GM12878 (cell line): ENCODE results near the gene RBMX. TPM values are rescaled to one million over a fixed set of nuclear protein-coding genes. Genes with fewer than 3 reads are reported as not detected.

Experiments
- CBX5 ChIP-seq: sonication (generic); IDR thresholded peaks from 2 replicates; pipeline ENCODE4 v1.6.1; 2016; ENCODE audit warnings: low read depth, moderate library complexity, mild to moderate bottlenecking, inconsistent platforms
- ESRRA ChIP-seq: IDR thresholded peaks from 2 replicates; pipeline ENCODE4 v1.6.1; 2012; ENCODE audit warnings: mild to moderate bottlenecking, low read length, improper control_type of control experiment
- FOS ChIP-seq: IDR thresholded peaks from 3 replicates; pipeline ENCODE4 v1.6.1; 2011; ENCODE audit warnings: borderline replicate concordance; ENCODE audit not compliant: insufficient read length; ENCODE audit errors: extremely low read depth
- HCFC1 ChIP-seq: fragments of 150-350 bp; IDR thresholded peaks from 2 replicates; pipeline ENCODE4 v1.6.1; 2014; ENCODE audit warnings: low read length
- HDAC6 ChIP-seq: fragments of 200-600 bp; sonication (generic); IDR thresholded peaks from one replicate; pipeline ENCODE4 v1.8.0; 2017; ENCODE audit warnings: antibody characterized with exemption; ENCODE audit not compliant: unreplicated experiment
- IKZF2 ChIP-seq, 2 experiments: fragments of 450-650 bp; IDR thresholded peaks; 2 replicates each; pipeline ENCODE4 v1.6.1; 2017; ENCODE audit warnings: mild to moderate bottlenecking in 2 of 2, moderate library complexity in 2 of 2
- NR2C1 ChIP-seq: fragments of 450-650 bp; IDR thresholded peaks from 2 replicates; pipeline ENCODE4 v1.6.1; 2017; ENCODE audit warnings: antibody characterized with exemption, mild to moderate bottlenecking, moderate library complexity
- SMAD1 ChIP-seq: fragments of 450-650 bp; IDR thresholded peaks from 2 replicates; pipeline ENCODE4 v1.6.1; 2018; ENCODE audit warnings: mild to moderate bottlenecking, low read depth; ENCODE audit not compliant: partially characterized antibody
- SPI1 ChIP-seq: IDR thresholded peaks from 2 replicates; pipeline ENCODE4 v1.6.1; 2011; ENCODE audit warnings: low read depth, mild to moderate bottlenecking, low read length, moderate library complexity, borderline replicate concordance; ENCODE audit not compliant: insufficient read depth
- SREBF1 ChIP-seq: IDR thresholded peaks from 2 replicates; pipeline ENCODE4 v1.6.1; 2012; ENCODE audit warnings: mild to moderate bottlenecking, low read length
- TCF12 ChIP-seq: IDR thresholded peaks from 2 replicates; pipeline ENCODE4 v1.6.1; 2011; ENCODE audit warnings: low read depth, mild to moderate bottlenecking, low read length
- YY1 ChIP-seq: IDR thresholded peaks from 2 replicates; pipeline ENCODE4 v1.6.1; 2011; ENCODE audit warnings: low read depth, mild to moderate bottlenecking, low read length
- ZBED1 ChIP-seq: IDR thresholded peaks from 2 replicates; pipeline ENCODE4 v1.6.1; 2016; ENCODE audit warnings: borderline replicate concordance
- ZNF207 ChIP-seq: fragments of 450-650 bp; IDR thresholded peaks from 2 replicates; pipeline ENCODE4 v1.6.1; 2014; ENCODE audit warnings: antibody characterized with exemption, mild to moderate bottlenecking, borderline replicate concordance
- ZSCAN29 ChIP-seq: fragments of 450-650 bp; IDR thresholded peaks from 2 replicates; pipeline ENCODE4 v1.6.1; 2017; ENCODE audit warnings: mild to moderate bottlenecking, moderate library complexity
- polyA plus RNA-seq, 11 experiments: library from polyadenylated mRNA; depleted of rRNA in 4 of 11; unstranded in 6 of 11; stranded (reverse) in 5 of 11; fragments of >200 nt; fragmentation: Nextera tagmentation in 4 of 11; fragmentation: Illumina TruSeq in 1 of 11; extraction: Ambion mirVana in 4 of 11; extraction: Trizol in 1 of 11; gene quantifications; 1 replicate in 1 of 11; 2 replicates in 10 of 11; pipeline versions ENCODE4 v1.2.1 to v1.2.3, GENCODE V29; 2011 to 2016; ENCODE audit warnings: inconsistent platforms in 2 of 11, missing spikeins in 2 of 11, low read depth in 1 of 11
- total RNA-seq, 4 experiments: library from RNA; depleted of rRNA in 3 of 4; stranded (reverse); fragments of >200 nt in 3 of 4; fragmentation: Illumina TruSeq in 1 of 4; extraction: Trizol in 1 of 4; gene quantifications; 2 replicates each; pipeline versions ENCODE4 v1.2.1 to v1.2.3, GENCODE V29; 2013 to 2021
- TF ChIP-seq, protein P1 (sequence below): fragments of 450-650 bp; IDR thresholded peaks from 2 replicates; pipeline ENCODE4 v1.6.1; 2017; ENCODE audit warnings: mild to moderate bottlenecking, moderate library complexity
- TF ChIP-seq, protein P2 (sequence below): fragments of 450-650 bp; IDR thresholded peaks from 2 replicates; pipeline ENCODE4 v1.6.1; 2018; ENCODE audit warnings: borderline replicate concordance, mild to moderate bottlenecking; ENCODE audit not compliant: partially characterized antibody
- TF ChIP-seq, protein P3 (sequence below): IDR thresholded peaks from 2 replicates; pipeline ENCODE4 v1.6.1; 2012; ENCODE audit warnings: low read depth, low read length, improper control_type of control experiment
- TF ChIP-seq, protein P4 (sequence below): IDR thresholded peaks from 2 replicates; pipeline ENCODE4 v1.6.1; 2011; ENCODE audit warnings: mild to moderate bottlenecking, low read depth, low read length, moderate library complexity; ENCODE audit not compliant: insufficient replicate concordance

RBMX gene
- total and polyA plus RNA-seq, 10 of the 15 experiments (the other 5 are each of a cell fraction or from before 2014, with no cell fraction given) = 252 to 427 (median 288) TPM

DNA sequence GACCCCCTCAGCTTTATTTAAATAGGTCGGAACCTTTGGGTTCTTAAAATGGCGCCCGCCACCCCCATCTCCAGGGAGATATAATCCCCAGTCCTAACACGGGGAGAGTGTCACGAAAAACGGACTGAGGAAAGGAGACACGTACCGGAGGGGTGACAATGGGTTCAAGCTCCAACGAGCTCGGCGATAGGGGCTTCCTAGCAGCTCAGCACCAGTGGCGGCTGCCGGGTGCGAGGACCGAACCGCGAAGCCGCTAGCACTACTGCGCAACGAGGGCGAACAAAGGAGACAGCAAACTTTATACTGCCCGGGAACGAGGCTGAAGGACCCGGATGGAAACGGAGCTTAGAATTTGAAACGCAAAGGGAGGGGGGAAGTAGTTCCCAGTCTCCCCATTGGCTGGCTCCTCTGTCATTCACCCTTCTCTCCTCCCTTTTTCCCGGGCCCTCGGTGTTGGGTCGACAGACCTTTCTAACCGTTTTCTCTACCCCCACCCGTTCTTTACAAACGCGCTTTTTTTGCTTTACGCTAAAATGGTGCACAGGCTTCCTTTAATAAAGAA lies at the start of gene RBMX (continued):
- TF ChIP-seq, protein P1, sequence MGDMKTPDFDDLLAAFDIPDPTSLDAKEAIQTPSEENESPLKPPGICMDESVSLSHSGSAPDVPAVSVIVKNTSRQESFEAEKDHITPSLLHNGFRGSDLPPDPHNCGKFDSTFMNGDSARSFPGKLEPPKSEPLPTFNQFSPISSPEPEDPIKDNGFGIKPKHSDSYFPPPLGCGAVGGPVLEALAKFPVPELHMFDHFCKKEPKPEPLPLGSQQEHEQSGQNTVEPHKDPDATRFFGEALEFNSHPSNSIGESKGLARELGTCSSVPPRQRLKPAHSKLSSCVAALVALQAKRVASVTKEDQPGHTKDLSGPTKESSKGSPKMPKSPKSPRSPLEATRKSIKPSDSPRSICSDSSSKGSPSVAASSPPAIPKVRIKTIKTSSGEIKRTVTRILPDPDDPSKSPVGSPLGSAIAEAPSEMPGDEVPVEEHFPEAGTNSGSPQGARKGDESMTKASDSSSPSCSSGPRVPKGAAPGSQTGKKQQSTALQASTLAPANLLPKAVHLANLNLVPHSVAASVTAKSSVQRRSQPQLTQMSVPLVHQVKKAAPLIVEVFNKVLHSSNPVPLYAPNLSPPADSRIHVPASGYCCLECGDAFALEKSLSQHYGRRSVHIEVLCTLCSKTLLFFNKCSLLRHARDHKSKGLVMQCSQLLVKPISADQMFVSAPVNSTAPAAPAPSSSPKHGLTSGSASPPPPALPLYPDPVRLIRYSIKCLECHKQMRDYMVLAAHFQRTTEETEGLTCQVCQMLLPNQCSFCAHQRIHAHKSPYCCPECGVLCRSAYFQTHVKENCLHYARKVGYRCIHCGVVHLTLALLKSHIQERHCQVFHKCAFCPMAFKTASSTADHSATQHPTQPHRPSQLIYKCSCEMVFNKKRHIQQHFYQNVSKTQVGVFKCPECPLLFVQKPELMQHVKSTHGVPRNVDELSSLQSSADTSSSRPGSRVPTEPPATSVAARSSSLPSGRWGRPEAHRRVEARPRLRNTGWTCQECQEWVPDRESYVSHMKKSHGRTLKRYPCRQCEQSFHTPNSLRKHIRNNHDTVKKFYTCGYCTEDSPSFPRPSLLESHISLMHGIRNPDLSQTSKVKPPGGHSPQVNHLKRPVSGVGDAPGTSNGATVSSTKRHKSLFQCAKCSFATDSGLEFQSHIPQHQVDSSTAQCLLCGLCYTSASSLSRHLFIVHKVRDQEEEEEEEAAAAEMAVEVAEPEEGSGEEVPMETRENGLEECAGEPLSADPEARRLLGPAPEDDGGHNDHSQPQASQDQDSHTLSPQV = no peak
- peak; percentile 18; the same call in 1 of the 2 replicates for TF ChIP-seq HCFC1
- TF ChIP-seq IKZF2 (IDR thresholded peaks at IDR 0.05) = no peak
- no peak for TF ChIP-seq ZNF207
- TF ChIP-seq SMAD1 = peak; percentile 25
- TF ChIP-seq ZBED1 = peak; percentile 40; the same call in 1 of the 2 replicates
- TF ChIP-seq ESRRA = no peak
- TF ChIP-seq ZSCAN29 = no peak
- TF ChIP-seq, protein P2, sequence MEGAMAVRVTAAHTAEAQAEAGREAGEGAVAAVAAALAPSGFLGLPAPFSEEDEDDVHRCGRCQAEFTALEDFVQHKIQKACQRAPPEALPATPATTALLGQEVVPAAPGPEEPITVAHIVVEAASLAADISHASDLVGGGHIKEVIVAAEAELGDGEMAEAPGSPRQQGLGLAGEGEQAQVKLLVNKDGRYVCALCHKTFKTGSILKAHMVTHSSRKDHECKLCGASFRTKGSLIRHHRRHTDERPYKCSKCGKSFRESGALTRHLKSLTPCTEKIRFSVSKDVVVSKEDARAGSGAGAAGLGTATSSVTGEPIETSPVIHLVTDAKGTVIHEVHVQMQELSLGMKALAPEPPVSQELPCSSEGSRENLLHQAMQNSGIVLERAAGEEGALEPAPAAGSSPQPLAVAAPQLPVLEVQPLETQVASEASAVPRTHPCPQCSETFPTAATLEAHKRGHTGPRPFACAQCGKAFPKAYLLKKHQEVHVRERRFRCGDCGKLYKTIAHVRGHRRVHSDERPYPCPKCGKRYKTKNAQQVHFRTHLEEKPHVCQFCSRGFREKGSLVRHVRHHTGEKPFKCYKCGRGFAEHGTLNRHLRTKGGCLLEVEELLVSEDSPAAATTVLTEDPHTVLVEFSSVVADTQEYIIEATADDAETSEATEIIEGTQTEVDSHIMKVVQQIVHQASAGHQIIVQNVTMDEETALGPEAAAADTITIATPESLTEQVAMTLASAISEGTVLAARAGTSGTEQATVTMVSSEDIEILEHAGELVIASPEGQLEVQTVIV = no peak
- TF ChIP-seq CBX5 = 0 out of 2 replicates have a peak, but pooled peaks have one; percentile 15
- peak; percentile 81 for TF ChIP-seq YY1
- TF ChIP-seq TCF12 = 0 out of 2 replicates have a peak, but pooled peaks have one; percentile 42
- TF ChIP-seq HDAC6 = peak; percentile 69
- peak; percentile 41 for TF ChIP-seq FOS
- TF ChIP-seq SPI1 = 0 out of 2 replicates have a peak, but pooled peaks have one; percentile 34
- TF ChIP-seq, protein P3, sequence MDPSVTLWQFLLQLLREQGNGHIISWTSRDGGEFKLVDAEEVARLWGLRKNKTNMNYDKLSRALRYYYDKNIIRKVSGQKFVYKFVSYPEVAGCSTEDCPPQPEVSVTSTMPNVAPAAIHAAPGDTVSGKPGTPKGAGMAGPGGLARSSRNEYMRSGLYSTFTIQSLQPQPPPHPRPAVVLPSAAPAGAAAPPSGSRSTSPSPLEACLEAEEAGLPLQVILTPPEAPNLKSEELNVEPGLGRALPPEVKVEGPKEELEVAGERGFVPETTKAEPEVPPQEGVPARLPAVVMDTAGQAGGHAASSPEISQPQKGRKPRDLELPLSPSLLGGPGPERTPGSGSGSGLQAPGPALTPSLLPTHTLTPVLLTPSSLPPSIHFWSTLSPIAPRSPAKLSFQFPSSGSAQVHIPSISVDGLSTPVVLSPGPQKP = no peak
- TF ChIP-seq, protein P4, sequence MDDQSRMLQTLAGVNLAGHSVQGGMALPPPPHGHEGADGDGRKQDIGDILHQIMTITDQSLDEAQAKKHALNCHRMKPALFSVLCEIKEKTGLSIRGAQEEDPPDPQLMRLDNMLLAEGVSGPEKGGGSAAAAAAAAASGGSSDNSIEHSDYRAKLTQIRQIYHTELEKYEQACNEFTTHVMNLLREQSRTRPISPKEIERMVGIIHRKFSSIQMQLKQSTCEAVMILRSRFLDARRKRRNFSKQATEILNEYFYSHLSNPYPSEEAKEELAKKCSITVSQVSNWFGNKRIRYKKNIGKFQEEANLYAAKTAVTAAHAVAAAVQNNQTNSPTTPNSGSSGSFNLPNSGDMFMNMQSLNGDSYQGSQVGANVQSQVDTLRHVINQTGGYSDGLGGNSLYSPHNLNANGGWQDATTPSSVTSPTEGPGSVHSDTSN = peak; percentile 96
- TF ChIP-seq SREBF1 = no peak
- TF ChIP-seq NR2C1 = peak; percentile 75
